Stimulated activated naive CD8-positive, alpha-beta T cell treated with anti-CD3 and anti-CD28 coated beads, Interleukin-15, Interleukin-2, amounts not matched to agents 100 ng/mL and 50 ng/mL, for 24 hours (primary cell): Measurements from ENCODE around the gene QRSL1.
A peak's percentile ranks its signal among the peaks of the same experiment; 100 is the strongest.
"Not testable (repeated sequence)": the region's sequence is repeated elsewhere in the genome, so short reads cannot be mapped to it uniquely, and the experiment has no call there.

Experiments
- H3K27ac Mint-ChIP-seq: one replicate; pipeline ENCODE4 v1.8.0; 2021; ENCODE audit warnings: mild to moderate bottlenecking, mixed read lengths
- H3K27me3 Mint-ChIP-seq: one replicate; pipeline ENCODE4 v1.8.0; 2021; ENCODE audit warnings: mixed read lengths
- H3K36me3 Mint-ChIP-seq: one replicate; pipeline ENCODE4 v1.8.0; 2021; ENCODE audit warnings: low read depth, mixed read lengths
- H3K4me1 Mint-ChIP-seq: one replicate; pipeline ENCODE4 v1.8.0; 2021; ENCODE audit warnings: low read depth, mixed read lengths
- H3K4me3 Mint-ChIP-seq: one replicate; pipeline ENCODE4 v1.8.0; 2021; ENCODE audit warnings: mild to moderate bottlenecking, mixed read lengths
- H3K9me3 Mint-ChIP-seq: one replicate; pipeline ENCODE4 v1.8.0; 2021; ENCODE audit warnings: mixed read lengths

The QRSL1 gene

GRCh38 chr6:106614592-106615257 is 14.7 kb upstream of the QRSL1 start:
- Mint-ChIP-seq H3K36me3 (peaks cover 23% of the 10 kb centered on the region), H3K27ac (no peak overlapping the region), H3K9me3 (no peaks in the 10 kb centered on the region), H3K4me3 (no peak overlapping the region), H3K27me3 (no peaks in the 10 kb centered on the region), H3K4me1 (peaks cover 22% of the 10 kb centered on the region)

GRCh38 chr6:106617302-106617701 is 12.1 kb upstream of the QRSL1 start:
- H3K36me3 Mint-ChIP-seq, result peaks cover 27% of the 10 kb centered on the region
- H3K4me3 Mint-ChIP-seq, result no peak overlapping the region
- no peaks in the 10 kb centered on the region for H3K27me3 Mint-ChIP-seq
- H3K4me1 Mint-ChIP-seq, result peaks cover 22% of the 10 kb centered on the region
- no peak overlapping the region for H3K27ac Mint-ChIP-seq
- H3K9me3 Mint-ChIP-seq, result no peaks in the 10 kb centered on the region

- peaks cover 17% of the 10 kb centered on the region for H3K4me1 Mint-ChIP-seq
These were observed 11.5 kb upstream of the QRSL1 start for GRCh38 chr6:106617857-106618256.

GRCh38 chr6:106618324-106618723 is 11.1 kb upstream of the QRSL1 start:
- peaks cover 12% of the 10 kb centered on the region for H3K4me1 Mint-ChIP-seq
- H3K27ac Mint-ChIP-seq, result no peak overlapping the region
- no peaks in the 10 kb centered on the region for H3K27me3 Mint-ChIP-seq
- peaks cover 28% of the 10 kb centered on the region for H3K36me3 Mint-ChIP-seq
- no peak overlapping the region for H3K4me3 Mint-ChIP-seq
- no peaks in the 10 kb centered on the region for H3K9me3 Mint-ChIP-seq

More at GRCh38 chr6:106617857-106618256, 11.5 kb upstream of the QRSL1 start:
- Mint-ChIP-seq H3K27ac (no peak overlapping the region), H3K9me3 (no peaks in the 10 kb centered on the region), H3K4me3 (no peak overlapping the region), H3K27me3 (no peaks in the 10 kb centered on the region), H3K36me3 (peaks cover 28% of the 10 kb centered on the region)

GRCh38 chr6:106619223-106619622 is 10.2 kb upstream of the QRSL1 start:
- H3K27ac Mint-ChIP-seq, result no peak overlapping the region
- no peaks in the 10 kb centered on the region for H3K27me3 Mint-ChIP-seq
- H3K9me3 Mint-ChIP-seq, result no peaks in the 10 kb centered on the region
- H3K4me1 Mint-ChIP-seq, result peaks cover 3% of the 10 kb centered on the region
- H3K4me3 Mint-ChIP-seq, result no peak overlapping the region
- H3K36me3 Mint-ChIP-seq, result peaks cover 27% of the 10 kb centered on the region

- no peaks in the 10 kb centered on the region for H3K27me3 Mint-ChIP-seq
- peaks cover 4% of the 10 kb centered on the region for H3K4me1 Mint-ChIP-seq
- peaks cover 24% of the 10 kb centered on the region for H3K36me3 Mint-ChIP-seq
- H3K27ac Mint-ChIP-seq, result no peak overlapping the region
- H3K4me3 Mint-ChIP-seq, result no peak overlapping the region
- H3K9me3 Mint-ChIP-seq, result no peaks in the 10 kb centered on the region
These were observed 8.3 kb upstream of the QRSL1 start for GRCh38 chr6:106620931-106621672.

- Mint-ChIP-seq H3K4me3 (no peak overlapping the region), H3K27me3 (no peaks in the 10 kb centered on the region), H3K4me1 (peaks cover 12% of the 10 kb centered on the region), H3K27ac (no peak overlapping the region), H3K9me3 (no peaks in the 10 kb centered on the region), H3K36me3 (peaks cover 24% of the 10 kb centered on the region)
These were observed 7.0 kb upstream of the QRSL1 start for GRCh38 chr6:106622412-106622811.

- Mint-ChIP-seq H3K27ac (no peak overlapping the region), H3K36me3 (peaks cover 24% of the 10 kb centered on the region), H3K4me3 (no peak overlapping the region), H3K27me3 (no peaks in the 10 kb centered on the region), H3K9me3 (no peaks in the 10 kb centered on the region), H3K4me1 (peaks cover 15% of the 10 kb centered on the region)
These were observed 6.3 kb upstream of the QRSL1 start for GRCh38 chr6:106623039-106623438.

- Mint-ChIP-seq H3K4me1 (peaks cover 38% of the 10 kb centered on the region), H3K9me3 (no peaks in the 10 kb centered on the region), H3K4me3 (no peak overlapping the region), H3K36me3 (peaks cover 14% of the 10 kb centered on the region), H3K27ac (no peak overlapping the region), H3K27me3 (no peaks in the 10 kb centered on the region)
These were observed 2.9 kb upstream of the QRSL1 start for GRCh38 chr6:106626485-106626884.

GRCh38 chr6:106627760-106628159 is 1.6 kb upstream of the QRSL1 start:
- not testable (repeated sequence) for H3K9me3 Mint-ChIP-seq
- H3K27ac Mint-ChIP-seq, result peak overlapping the region; percentile 45

GRCh38 chr6:106628658-106629102 is 698 bp upstream of the QRSL1 start:
- Mint-ChIP-seq H3K9me3 (no peaks in the 10 kb centered on the region), H3K36me3 (peaks cover 12% of the 10 kb centered on the region), H3K4me1 (peaks cover 50% of the 10 kb centered on the region), H3K27me3 (no peaks in the 10 kb centered on the region), H3K4me3 (peak overlapping the region; percentile 92), H3K27ac (peak overlapping the region; percentile 93)

More at GRCh38 chr6:106627760-106628159, 1.6 kb upstream of the QRSL1 start:
- H3K36me3 Mint-ChIP-seq, result peaks cover 15% of the 10 kb centered on the region
- H3K4me1 Mint-ChIP-seq, result peaks cover 47% of the 10 kb centered on the region
- H3K4me3 Mint-ChIP-seq, result peak overlapping the region; percentile 92
- not testable (repeated sequence) for H3K27me3 Mint-ChIP-seq

GRCh38 chr6:106629859-106630163 is 433 bp downstream of the QRSL1 start:
- Mint-ChIP-seq H3K4me1 (peaks cover 58% of the 10 kb centered on the region), H3K9me3 (no peaks in the 10 kb centered on the region), H3K27ac (peak overlapping the region; percentile 93), H3K4me3 (peak overlapping the region; percentile 92), H3K36me3 (peaks cover 22% of the 10 kb centered on the region), H3K27me3 (no peaks in the 10 kb centered on the region)

- no peaks in the 10 kb centered on the region for H3K9me3 Mint-ChIP-seq
- H3K27ac Mint-ChIP-seq, result peak overlapping the region; percentile 93
- H3K27me3 Mint-ChIP-seq, result no peaks in the 10 kb centered on the region
- H3K36me3 Mint-ChIP-seq, result peaks cover 27% of the 10 kb centered on the region
- peaks cover 64% of the 10 kb centered on the region for H3K4me1 Mint-ChIP-seq
- H3K4me3 Mint-ChIP-seq, result peak overlapping the region; percentile 92
These were observed 988 bp downstream of the QRSL1 start for GRCh38 chr6:106630366-106630765.

GRCh38 chr6:106631346-106631745 is 2.0 kb downstream of the QRSL1 start:
- H3K36me3 Mint-ChIP-seq, result peaks cover 27% of the 10 kb centered on the region
- H3K9me3 Mint-ChIP-seq, result no peaks in the 10 kb centered on the region
- H3K27me3 Mint-ChIP-seq, result no peaks in the 10 kb centered on the region
- H3K4me1 Mint-ChIP-seq, result peaks cover 59% of the 10 kb centered on the region
- no peak overlapping the region for H3K27ac Mint-ChIP-seq
- H3K4me3 Mint-ChIP-seq, result no peak overlapping the region

GRCh38 chr6:106634565-106634964 is 5.2 kb downstream of the QRSL1 start:
- Mint-ChIP-seq H3K27me3 (no peaks in the 10 kb centered on the region), H3K4me3 (no peak overlapping the region), H3K4me1 (peaks cover 67% of the 10 kb centered on the region), H3K9me3 (no peaks in the 10 kb centered on the region), H3K36me3 (peaks cover 40% of the 10 kb centered on the region), H3K27ac (peak overlapping the region; percentile 63)
